ENCODE results near the gene SORT1. TPM values are rescaled to one million over a fixed set of nuclear protein-coding genes. Genes with fewer than 3 reads are reported as not detected.
"Not testable (repeated sequence)": the region's sequence is repeated elsewhere in the genome, so short reads cannot be mapped to it uniquely, and the experiment has no call there.

Gene SORT1
- total RNA-seq, 1 experiment from 2014 or later, result 7.7 TPM

DNA sequence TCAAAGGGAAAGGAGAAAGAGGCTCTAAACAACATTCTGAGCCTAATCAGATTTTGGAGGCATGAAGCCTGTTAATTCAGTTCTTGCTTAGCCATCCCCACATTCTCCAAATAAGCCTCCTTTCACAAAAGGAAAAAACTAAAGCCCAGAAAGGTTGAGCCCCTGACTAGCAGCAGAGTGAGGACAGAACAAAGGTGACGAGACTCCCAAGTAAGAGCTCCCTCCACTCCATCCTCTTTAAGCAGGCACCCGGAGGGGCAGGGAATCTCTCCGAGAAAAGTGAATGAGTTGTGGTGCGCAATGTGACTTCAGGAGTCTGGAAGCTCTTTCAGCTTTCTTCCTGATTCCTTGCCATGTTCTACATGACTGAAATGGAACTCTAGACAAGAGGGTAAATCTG lies 47.5 kb downstream of the SORT1 start:
- no peak for DNase-seq (ENCODE audit: low read depth)

DNA sequence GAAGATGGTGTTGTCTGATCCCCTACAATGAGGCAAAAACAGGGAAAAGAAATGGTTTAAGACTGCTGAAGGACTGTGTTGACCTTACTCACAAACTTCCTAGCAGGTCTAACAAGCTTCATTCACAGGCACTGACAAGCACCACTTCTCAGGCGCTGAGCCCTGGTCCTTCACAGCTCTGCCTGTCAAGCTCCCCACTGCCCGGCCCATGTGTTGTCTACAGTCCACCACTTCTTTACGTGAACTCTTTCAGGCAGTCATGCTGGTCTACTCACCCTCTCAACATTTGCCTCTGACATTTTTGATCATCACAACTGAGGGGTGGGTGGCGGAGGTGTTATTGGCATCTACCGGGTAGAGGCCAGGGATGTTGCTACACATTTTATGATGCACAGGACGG lies 50.2 kb downstream of the SORT1 start:
- DNase-seq (ENCODE audit: low read depth), result no peak

DNA sequence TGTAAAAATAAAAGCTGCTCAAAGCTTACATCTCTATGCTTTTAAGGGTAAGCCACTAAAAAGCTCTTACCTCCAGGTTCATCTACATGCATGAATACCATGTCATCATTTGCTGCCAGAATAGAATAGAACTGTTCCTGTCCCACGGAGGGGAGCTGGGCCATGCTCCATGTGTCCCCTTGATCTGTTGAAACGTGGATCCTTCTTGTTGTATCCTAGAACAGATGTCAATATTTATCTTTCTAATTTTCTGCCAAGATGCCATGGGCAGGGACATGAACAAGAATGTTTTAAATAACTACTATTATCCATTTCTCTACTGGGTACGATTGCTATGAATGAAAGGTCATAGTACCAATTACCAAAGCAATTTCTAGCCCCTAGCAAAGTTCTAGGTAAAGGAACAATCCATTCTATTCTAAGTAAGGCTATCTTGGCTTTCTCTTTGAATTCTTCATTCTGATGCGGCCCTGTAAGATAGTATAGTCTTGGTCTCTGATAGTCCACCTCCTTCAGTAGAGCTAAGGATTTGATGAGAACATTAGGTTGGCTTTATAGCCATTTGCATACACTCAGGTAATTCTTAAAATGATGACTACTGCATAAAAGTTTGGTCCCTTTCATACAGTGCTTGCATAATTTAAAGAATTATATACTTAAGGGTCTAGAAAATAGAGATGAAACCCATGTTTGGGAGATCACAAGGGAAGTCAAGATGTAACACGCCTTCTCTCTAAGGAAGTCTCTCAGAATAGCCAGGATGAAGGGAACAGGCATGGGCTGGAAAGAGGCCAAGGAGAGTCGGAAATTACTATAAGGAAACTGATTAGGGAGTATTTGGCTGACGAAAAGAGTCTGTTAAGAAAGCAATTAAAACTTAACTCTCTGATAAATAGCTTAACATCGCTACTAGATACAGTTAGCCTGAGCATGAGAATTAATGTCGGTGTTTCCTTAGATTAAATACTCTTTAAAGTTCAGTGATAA lies 55.5 kb downstream of the SORT1 start:
- DNase-seq (ENCODE audit: low read depth), result no peak

DNA sequence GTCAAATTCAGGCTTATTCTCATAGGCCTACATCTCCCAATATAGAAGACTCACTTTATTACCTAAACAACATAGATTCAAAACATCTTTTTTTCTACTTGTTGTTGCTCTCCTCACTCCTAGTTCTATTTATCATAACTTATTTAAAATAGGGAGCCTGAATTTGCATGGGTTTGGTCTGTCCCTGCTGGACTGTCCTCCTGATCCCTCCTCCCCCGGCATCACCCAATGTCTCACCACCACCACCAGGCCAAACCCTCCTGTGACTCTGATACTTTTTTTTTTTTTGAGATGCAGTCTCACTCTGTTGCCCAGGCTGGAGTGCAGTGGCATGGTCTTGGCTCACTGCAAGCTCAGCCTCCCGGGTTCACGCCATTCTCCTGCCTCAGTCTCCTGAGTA lies 59.1 kb downstream of the SORT1 start:
- DNase-seq (ENCODE audit: low read depth), result no peak

DNA sequence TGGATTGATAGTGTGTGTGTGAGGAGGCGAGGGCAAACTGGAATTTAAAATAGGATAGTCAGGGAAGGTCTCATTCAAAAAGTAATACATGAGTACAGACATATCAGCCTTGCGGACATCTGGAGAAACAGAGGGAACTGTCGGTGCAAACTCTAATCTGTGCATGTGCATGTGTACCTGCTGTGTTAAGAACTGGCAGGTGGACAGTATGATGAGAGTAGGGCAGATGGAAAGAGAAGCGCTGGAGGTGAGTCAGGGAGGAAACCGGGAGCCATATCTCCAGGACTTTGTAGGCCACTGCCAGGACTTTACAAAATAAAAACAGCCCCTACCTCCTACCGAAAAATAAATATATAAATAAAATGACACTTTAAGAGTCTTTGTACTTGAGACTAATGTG lies 59.6 kb downstream of the SORT1 start:
- no peak for DNase-seq (ENCODE audit: low read depth)

DNA sequence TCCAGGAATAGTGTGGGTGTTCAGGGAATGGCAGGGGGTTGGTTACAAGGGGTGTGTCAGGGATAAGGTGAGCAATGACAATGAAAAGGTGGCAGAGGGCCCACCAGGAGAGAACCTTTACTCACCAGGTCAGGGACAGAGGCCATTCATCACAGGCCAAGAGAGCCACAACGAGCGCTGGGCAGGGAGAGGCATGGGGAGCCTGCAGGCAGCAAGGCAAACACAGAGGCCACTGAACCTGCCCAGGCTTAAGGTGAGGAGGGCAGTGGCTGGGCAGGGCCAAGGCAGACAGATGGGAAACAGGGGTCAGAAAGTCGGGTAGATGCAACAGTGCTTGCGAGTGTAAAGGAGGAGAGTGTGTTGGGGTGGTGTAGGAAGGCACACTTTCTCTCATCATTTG lies 62.6 kb downstream of the SORT1 start:
- DNase-seq (ENCODE audit: low read depth), result no peak

DNA sequence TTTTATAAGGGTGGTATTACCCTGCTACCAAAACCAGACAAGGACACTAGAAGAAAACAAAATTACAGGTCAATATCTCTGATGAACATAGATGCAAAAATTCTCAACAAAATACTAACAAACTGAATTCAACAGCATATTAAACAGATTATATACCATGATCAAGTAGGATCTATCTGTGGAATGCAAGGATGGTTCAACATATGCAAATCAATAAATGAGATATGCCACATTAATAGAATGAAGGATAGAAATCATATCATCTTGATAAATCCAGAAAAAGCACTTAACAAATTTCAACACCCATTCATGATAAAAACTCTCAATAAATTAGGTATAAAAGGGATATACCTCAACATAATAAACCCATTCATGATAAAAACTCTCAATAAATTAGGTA lies 66.6 kb downstream of the SORT1 start:
- DNase-seq (ENCODE audit: low read depth), result no peak

DNA sequence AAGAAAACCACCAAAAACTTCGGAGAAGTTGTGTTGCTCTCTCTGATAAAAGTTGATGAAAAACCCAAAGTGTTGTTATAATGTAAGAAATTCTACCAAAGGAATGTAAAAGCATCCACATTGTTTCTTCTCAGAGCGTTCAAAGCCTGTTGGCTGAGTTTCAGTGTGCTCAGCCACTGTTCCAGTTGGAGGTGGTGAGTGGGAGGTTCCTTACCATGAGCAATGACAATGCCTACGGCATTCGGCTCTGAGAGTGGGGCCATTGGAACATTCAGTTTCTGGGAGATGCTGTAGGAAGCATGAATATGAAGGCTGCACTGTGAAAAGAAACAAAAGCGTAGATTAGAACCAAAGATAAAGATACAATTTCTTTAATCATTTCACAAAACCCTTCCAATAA lies 70.4 kb downstream of the SORT1 start:
- DNase-seq (ENCODE audit: low read depth), result no peak

DNA sequence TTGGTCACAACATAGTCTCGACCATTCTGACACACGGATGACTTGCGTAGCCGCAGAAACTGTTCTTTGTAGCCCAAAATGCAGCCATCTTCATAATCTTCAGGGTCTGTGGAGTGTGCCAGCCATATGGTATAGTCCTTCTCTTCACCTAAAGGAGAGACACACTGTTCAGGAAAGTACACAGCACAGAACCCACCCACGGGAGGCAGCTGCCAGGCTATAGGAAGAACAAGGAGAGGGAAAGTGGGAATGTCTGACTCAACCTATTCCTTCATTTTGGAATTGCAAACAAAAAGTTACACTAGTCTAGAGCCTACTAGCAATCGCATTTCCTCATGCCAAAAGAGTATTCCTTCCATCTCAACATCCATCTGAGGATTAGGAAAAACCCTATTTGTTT lies 74.7 kb downstream of the SORT1 start:
- no peak for DNase-seq (ENCODE audit: low read depth)

DNA sequence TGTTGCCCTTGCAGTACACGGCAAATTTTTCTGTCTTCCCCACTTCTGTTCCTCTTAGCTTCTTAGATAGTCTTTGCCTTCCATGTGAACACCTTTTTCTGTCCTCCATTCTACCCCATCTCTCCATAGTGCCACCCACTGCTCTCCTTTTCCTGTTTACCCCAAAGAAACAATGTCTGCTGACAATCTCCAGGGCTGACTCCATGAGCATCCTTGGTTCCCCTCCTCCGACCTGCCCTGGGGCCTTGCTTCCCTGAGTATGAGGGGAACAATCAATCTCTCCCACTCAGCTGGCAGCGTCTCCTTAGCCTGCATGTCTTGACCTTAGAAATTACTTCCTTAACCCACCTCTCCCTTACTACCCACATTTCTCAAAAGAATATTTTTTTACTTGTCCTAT lies 78.6 kb downstream of the SORT1 start:
- no peak for DNase-seq (ENCODE audit: low read depth)

DNA sequence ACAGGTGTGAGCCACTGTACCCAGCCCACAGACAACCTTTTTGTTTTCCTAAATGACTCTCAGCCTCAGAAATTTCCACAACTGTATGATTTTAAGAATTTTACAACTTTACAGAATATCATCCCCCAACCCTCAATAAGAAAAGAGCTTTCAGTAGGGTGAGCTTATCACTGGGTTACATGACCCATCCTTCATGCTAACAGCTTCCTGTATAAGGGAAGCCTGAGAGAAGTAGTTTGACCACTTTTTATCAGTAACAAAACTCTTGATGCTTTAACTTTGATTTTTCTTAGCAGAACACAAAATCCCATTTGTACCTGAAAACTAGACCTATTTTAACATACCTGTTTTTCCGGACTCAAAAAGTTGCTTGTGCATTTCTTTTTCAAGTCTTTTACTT lies 81.2 kb downstream of the SORT1 start:
- DNase-seq (ENCODE audit: low read depth), result no peak

DNA sequence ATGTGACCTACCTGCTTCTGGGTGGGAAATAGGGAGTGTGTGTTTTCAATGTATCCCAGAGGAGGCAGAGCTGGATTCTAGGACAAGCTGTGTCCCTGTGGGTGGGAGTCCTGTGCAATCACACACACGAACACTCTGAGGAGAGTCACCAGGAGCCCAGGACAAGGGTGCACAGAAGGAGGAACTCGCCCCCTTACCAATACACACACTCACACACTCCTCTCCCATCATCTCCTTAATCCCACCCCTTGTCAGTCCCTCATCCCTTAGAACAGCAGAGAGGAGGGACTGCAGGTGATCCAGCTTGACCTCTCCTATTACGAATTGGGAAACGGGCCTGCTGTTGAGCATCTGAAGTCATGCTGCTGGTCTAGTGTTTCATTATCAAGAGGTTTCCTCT lies 82.4 kb downstream of the SORT1 start:
- DNase-seq (ENCODE audit: low read depth), result no peak

DNA sequence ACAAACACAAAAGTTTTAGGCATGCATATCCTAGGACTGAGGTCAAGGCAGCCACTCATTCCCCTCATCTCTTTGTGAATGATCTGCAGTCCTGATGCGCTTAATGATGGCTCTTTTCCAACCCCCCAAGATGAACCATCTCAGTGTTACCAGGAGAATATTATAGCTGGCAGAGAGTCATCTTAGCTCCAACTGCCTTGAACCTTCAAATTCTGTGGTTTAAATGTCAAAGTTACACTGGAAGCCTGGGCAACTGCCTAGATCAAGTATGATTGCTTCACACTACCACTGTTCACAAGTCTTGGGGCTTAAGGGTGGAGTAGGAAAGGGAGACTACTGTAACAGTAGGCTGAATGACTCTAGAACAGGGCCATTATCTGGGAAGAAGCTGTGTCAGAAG lies 82.9 kb downstream of the SORT1 start:
- DNase-seq (ENCODE audit: low read depth), result no peak

DNA sequence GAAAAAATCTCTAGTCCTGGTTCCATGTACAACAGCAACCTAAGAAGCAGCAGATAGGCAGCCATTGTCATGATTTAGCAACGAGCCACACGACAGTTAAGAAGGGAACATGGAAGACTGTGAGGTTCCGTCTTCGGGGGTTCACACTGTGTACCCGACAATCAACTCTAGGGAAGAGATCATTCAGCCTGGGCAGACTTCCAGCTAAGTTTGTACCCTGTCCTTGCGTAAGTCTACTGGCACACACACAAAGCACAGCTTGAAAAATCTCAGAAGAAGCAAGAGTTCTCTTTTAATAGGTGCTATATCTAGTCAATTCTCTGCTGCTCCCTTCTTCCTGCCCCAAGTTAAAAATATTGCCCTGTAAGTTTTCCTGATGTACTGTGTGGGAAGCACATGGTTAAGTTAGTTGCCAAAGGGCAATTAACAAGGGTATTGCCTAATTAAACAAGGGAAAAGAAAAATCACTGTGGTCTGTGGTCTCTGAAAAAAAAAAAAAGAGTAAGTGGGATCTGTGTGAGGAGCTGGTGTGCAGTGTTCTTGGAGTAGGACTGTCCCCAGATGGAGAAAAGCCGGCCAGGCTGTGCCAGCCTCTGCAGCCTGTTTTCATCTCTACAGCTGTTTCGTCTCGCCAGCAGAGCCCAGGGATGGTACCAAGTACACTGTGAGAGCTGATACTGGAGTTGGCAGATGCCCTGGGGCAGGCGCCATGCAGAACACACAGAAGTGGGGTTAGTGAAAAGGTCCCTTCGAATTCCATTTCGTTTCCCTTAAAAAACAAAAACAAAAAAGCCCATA lies 84.5 kb downstream of the SORT1 start:
- no peak for DNase-seq (ENCODE audit: low read depth)

DNA sequence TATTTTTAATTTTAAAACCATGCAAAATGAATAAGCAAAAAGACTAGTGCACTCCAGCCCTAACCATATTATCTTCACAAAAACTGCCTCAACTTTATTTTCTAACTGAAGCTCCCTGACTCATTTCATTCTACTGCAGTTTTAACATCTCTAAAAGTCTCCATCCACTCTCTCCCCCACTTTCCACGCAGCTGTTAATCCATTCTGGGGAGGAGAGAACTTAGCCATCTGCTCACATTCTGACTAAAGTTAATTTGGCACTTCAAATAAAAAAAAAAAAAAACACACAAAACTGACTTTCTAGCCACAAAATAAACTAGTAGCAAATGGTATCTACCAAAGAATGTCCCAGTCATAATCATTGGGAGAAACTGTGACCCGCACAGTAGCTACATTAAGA lies 85.5 kb downstream of the SORT1 start:
- DNase-seq (ENCODE audit: low read depth), result no peak

DNA sequence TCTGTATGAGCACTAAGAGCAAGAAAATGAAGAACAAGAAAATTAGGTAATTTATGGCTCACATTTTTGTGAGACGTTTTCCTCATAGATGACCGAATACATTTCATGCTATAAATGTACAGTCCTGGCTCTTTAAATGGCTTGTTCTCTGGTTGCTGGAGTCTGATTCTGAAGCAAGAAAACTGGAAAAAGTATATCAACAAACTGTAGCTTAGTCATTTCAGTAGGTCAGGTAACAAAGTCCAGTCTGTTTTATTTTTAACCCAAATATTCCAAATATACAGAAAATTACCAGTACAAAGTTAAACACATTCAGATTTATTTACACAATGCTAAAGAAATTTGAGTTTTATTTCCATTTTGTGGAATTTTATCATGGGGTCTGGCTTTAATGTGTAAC lies 88.4 kb downstream of the SORT1 start:
- no peak for DNase-seq (ENCODE audit: low read depth)

DNA sequence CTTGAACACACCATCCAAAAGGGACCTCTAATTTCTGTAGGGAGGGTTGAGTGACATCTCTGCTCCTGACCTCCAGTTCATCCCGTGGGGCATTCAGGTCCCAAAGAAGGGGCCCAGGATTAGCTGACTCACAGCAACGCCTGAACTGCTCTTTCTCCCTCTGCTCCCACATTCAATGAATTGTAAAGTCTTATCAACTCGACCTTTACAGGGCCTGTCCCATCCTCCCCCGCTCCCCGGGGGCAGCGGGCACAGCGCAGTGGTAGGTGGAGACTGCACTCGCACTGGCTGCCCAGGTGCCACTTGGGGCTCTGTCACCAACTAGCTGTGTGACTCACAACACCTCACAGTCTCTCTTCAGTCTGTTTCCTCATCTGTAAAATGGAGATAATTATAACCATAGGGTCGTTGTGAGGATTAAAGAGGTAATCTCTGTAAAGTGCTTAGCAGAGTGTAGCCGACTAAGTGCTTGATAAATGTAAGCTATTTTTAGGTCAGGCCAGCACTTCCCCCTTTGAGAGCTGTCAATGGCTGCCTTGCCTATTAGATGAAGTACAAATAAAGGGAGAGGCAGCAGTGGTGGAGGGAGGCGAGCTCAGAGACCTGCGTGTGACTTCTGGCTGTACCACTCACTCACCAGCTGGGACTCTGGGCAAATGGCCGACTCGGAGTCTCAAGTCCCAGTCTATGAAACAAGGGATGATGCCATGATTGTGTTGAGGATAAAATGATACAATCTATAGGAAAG lies 90.3 kb downstream of the SORT1 start:
- DNase-seq (ENCODE audit: low read depth), result no peak

DNA sequence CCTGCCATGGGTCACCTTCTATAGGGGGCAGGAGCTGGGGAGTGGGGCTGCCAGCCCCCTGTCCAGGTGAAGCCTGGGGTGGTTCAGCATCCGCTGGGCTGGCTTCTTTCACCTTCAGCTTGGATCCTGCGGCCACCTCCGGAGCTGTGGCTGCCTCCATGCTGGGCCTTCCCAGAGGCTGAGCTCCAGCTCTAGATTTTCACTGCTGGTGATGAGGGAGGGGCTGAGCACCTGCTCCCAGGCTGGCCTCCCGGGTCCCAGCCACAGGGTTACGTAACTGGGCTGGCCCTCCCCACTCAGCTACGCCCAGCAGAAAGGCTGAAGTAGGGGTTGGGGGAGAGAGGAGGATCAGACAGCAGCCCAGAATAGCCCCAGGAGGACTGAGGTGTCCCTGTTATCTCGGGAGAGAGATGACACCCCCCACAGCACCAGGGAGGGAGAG lies 90.9 kb downstream of the SORT1 start, which contains the start of gene MYBPHL:
Gene MYBPHL, minus strand, starts transcription at position 180 of the 442 bp plus-strand sequence. Its CDS starts 20 bp downstream, at position 160.
- no peak for DNase-seq (ENCODE audit: low read depth)

DNA sequence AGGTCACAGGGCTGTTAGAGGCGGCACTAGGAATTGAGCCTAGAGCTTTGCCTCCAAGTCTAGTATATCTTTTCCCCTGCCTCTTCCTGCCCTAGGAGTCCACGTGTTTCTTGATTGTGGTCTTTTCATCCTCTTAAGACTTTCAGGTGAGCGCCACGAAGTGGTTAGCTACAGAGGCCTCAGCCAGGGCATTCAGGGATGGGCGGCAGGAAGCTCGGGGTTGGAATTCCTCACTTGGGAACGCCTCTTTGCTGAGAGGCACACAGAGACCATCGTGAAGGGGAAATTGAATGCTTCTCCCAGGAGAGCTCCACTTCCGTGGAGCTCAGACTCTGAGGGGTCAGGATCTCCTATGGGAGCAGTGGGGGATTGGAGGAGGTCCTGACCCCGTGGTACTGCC lies 91.7 kb downstream of the SORT1 start:
- DNase-seq (ENCODE audit: low read depth), result not testable (repeated sequence)

DNA sequence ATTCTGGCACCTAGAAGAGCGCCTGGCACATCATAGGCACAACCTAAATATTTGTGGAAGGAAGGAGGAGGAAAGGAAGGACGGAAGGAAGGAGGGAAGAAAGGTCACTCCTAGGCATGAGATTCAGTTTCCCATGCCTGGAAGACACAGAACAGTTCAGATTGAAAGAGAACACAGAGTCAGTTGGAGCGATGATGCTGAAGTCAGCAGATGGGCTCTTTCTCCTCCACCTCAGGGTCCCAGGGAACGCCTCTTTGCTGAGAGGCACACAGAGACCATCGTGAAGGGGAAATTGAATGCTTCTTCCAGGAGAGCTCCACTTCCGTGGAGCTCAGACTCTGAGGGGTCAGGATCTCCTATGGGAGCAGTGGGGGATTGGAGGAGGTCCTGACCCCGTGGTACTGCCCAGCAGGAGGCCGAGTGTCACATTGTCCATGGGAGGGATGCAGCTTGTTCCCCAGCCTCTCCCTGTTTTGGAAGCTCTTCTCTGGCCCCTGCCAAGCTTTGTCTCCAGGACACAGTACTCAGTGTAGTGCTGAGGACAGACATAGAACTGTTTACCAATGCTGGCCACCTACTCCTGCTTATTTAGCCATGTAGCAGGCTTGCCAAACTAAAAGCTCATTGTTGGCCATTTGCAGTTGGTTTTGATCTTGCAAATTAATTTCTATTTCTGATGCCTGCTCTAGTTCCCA lies 93.3 kb downstream of the SORT1 start:
- DNase-seq (ENCODE audit: low read depth), result no peak

DNA sequence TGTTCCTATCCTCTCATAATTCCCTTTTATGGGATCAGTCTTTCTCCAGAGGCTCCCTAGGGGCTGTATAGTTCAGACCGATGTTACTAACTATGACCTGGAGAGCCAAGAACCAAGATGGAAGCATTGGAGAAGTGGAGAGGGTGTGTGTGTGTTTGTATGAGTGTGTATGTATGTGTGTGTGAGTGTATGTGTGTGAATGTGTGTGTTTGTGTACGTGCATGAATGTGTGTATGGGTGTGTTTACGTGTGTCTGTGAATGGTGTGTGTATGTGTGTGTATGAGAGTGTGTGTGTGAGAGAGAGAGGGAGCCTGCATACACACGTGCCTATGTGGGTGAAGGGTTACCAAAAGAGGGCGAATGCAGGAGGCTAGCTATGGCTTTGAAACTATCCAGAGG lies 95.8 kb downstream of the SORT1 start:
- no peak for DNase-seq (ENCODE audit: low read depth)
